PC-9 (cell line): ENCODE measurements around the gene TRIM26. TPM values are rescaled to one million over a fixed set of nuclear protein-coding genes. Genes with fewer than 3 reads are reported as not detected.
A peak's percentile ranks its signal among the peaks of the same experiment; 100 is the strongest.

Experiments used
- BruUV-seq: library from RNA; stranded (reverse); fragments of 400-500 nt; replicated peaks from 2 replicates; lab custom pipeline; 2021; lab: Mats Ljungman, UMichigan
- CTCF ChIA-PET: fragments of 300-600 bp; sonication (Branson Sonifier 250); formaldehyde crosslinking; loops from one replicate; lab custom pipeline; 2022; ENCODE audit warnings: antibody characterized with exemption; lab: Charles Lee
- POLR2A ChIA-PET: fragments of 300-600 bp; sonication (Branson Sonifier 250); formaldehyde crosslinking; loops from one replicate; lab custom pipeline; 2022; ENCODE audit warnings: antibody characterized with exemption; ENCODE audit not compliant: unreplicated experiment; lab: Charles Lee
- DNase-seq, 2 experiments: peaks; one replicate each; pipeline versions ENCODE4 v3.0.0 to v3.0.0-alpha.2; 2015 to 2022; ENCODE audit warnings: mixed read lengths in 1 of 2
- H2AFZ ChIP-seq: fragments of 200-600 bp; sonication (generic); 2 replicates; pipeline ENCODE4 v1.8.1; 2017; ENCODE audit warnings: antibody characterized with exemption
- H3F3A ChIP-seq: fragments of 200-600 bp; sonication (generic); 2 replicates; pipeline ENCODE4 v1.8.1; 2017; ENCODE audit warnings: antibody characterized with exemption, mild to moderate bottlenecking, low read depth; ENCODE audit not compliant: insufficient read depth
- H3K27ac ChIP-seq: fragments of 200-600 bp; sonication (generic); 2 replicates; pipeline ENCODE4 v1.6.1; 2016; ENCODE audit warnings: mixed run types
- H3K27me3 ChIP-seq: fragments of 200-600 bp; sonication (generic); 2 replicates; pipeline ENCODE4 v1.6.1; 2016; ENCODE audit warnings: low read depth, mixed run types; ENCODE audit not compliant: insufficient read depth
- H3K36me3 ChIP-seq: fragments of 200-600 bp; sonication (generic); 2 replicates; pipeline ENCODE4 v1.6.1; 2016; ENCODE audit warnings: low read depth, mixed run types
- H3K4me1 ChIP-seq: fragments of 200-600 bp; sonication (generic); replicated peaks from 2 replicates; pipeline ENCODE4 v1.6.1; 2016; ENCODE audit warnings: mixed run types; ENCODE audit not compliant: insufficient read depth
- H3K4me2 ChIP-seq: fragments of 200-600 bp; sonication (generic); 2 replicates; pipeline ENCODE4 v1.6.1; 2017; ENCODE audit warnings: mixed run types
- H3K4me3 ChIP-seq: fragments of 200-600 bp; sonication (generic); 2 replicates; pipeline ENCODE4 v1.6.1; 2016; ENCODE audit warnings: mixed run types
- H3K79me2 ChIP-seq: fragments of 200-600 bp; sonication (generic); 2 replicates; pipeline ENCODE4 v1.6.1; 2017; ENCODE audit warnings: low read depth, mixed run types
- H3K9me2 ChIP-seq: fragments of 200-600 bp; sonication (generic); 2 replicates; pipeline ENCODE4 v1.8.1; 2017; ENCODE audit warnings: mild to moderate bottlenecking; ENCODE audit not compliant: insufficient read depth
- H3K9me3 ChIP-seq: fragments of 200-600 bp; sonication (generic); 2 replicates; pipeline ENCODE4 v1.8.1; 2016; ENCODE audit warnings: low read depth; ENCODE audit not compliant: insufficient read depth
- H4K20me1 ChIP-seq: fragments of 200-600 bp; sonication (generic); 2 replicates; pipeline ENCODE4 v1.8.1; 2017; ENCODE audit not compliant: insufficient read depth
- EZH2 ChIP-seq: fragments of 200-600 bp; sonication (generic); IDR thresholded peaks from 2 replicates; pipeline ENCODE4 v1.8.0; 2017; ENCODE audit warnings: antibody characterized with exemption, low read depth
- intact Hi-C: fragments of 100-400 bp; cut with micrococcal nuclease; formaldehyde crosslinking; loops from one replicate; pipeline ENCODE4 v1.10.0; 2022; ENCODE audit not compliant: unreplicated experiment
- total RNA-seq: library from RNA; stranded (reverse); gene quantifications from 2 replicates; pipeline ENCODE4 v1.2.3, GENCODE V29; 2021
- TF ChIP-seq, protein P1 (sequence below): fragments of 200-600 bp; sonication (generic); conservative IDR thresholded peaks from 2 replicates; pipeline ENCODE4 v1.6.1; 2017; ENCODE audit warnings: mixed run types, antibody characterized with exemption, mild to moderate bottlenecking, moderate library complexity

The TRIM26 gene
- total RNA-seq, 1 experiment from 2014 or later, result 53.9 TPM

DNA sequence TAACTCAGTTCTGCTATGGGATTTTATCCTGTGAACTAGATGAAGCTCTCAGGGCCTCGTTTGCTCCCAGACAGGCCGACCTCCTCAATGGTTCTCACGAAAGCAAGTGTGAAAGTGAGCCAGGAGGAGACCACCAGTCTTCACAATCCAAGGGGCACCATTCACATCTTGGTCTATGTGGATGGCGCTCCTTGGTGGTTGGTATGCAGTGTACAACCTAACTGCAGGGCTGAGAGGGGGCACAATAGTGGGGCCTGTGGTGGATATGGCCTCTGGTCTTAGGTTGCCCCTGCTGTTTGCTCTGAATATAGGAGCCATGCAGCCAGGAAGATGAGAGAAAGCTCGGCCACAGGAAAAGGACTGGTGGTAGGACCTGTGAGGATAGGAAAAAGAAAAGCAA lies 24.7 kb downstream of the TRIM26 start:
- no peak overlapping the region for H3K27ac ChIP-seq
- H3K27me3 ChIP-seq, result no peaks in the 10 kb centered on the region
- no peaks in the 10 kb centered on the region for H3K9me3 ChIP-seq
- ChIA-PET POLR2A (no interaction called here), CTCF (no interaction called here)
- peaks cover 17% of the 10 kb centered on the region; the same call in 1 of the 2 replicates for H3K36me3 ChIP-seq
- H4K20me1 ChIP-seq, result no peaks in the 10 kb centered on the region
- no peaks in the 10 kb centered on the region for H3K4me1 ChIP-seq
- DNase-seq, result no peak
- no TSS peak for BruUV-seq
- H3K4me3 ChIP-seq, result no peak overlapping the region
- H2AFZ ChIP-seq, result no peak overlapping the region
- TF ChIP-seq EZH2, result no peak
- TF ChIP-seq, protein P1, sequence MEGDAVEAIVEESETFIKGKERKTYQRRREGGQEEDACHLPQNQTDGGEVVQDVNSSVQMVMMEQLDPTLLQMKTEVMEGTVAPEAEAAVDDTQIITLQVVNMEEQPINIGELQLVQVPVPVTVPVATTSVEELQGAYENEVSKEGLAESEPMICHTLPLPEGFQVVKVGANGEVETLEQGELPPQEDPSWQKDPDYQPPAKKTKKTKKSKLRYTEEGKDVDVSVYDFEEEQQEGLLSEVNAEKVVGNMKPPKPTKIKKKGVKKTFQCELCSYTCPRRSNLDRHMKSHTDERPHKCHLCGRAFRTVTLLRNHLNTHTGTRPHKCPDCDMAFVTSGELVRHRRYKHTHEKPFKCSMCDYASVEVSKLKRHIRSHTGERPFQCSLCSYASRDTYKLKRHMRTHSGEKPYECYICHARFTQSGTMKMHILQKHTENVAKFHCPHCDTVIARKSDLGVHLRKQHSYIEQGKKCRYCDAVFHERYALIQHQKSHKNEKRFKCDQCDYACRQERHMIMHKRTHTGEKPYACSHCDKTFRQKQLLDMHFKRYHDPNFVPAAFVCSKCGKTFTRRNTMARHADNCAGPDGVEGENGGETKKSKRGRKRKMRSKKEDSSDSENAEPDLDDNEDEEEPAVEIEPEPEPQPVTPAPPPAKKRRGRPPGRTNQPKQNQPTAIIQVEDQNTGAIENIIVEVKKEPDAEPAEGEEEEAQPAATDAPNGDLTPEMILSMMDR, result no peak
- no peaks in the 10 kb centered on the region for H3K79me2 ChIP-seq
- H3K4me2 ChIP-seq, result no peak overlapping the region
- intact Hi-C loops, result no loop called here
- peaks cover 5% of the 10 kb centered on the region; the same call in 1 of the 2 replicates for H3F3A ChIP-seq
- no peaks in the 10 kb centered on the region for H3K9me2 ChIP-seq

DNA sequence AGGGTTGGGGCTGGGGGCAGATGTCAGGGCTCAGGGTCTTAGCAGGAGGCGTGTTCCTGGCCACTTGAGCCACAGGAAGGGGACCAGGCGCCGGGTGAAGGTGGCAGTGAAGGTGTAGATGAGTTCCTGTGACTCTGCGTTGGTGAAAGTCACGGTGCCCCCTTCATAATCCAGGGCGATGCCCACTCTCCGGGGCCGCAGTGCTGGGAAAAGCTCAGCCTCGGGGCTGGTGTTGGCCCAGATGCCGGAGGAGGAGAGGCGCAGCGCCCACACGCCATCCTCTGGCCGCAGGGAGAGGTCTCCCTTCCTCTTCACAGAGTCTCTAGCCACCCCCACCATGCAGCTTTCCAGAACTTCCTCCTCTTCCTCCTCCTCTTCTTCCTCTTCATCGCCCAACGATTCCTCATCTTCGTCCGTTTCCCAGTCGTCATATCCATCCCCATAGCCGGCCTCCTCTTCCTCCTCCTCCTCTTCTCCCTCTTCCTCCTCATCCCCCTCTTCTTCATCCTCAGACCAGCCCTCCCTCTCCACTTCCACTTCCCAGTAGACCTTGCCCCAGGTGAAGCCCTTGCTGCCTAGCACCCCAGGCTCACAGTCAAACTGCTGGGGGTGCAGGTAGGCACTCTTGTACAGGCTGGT lies 27.2 kb downstream of the TRIM26 start:
- CTCF ChIA-PET, result no interaction called here
- Histone ChIP-seq H4K20me1 (no peaks in the 10 kb centered on the region), H3K9me2 (no peaks in the 10 kb centered on the region), H3K9me3 (no peaks in the 10 kb centered on the region; the same call in 1 of the 2 replicates), H3K36me3 (peaks cover 16% of the 10 kb centered on the region; the same call in 1 of the 2 replicates), H3K27ac (no peak overlapping the region), H3F3A (peaks cover 5% of the 10 kb centered on the region; the same call in 1 of the 2 replicates), H3K79me2 (no peaks in the 10 kb centered on the region), H3K4me2 (no peak overlapping the region), H2AFZ (no peak overlapping the region), H3K27me3 (no peaks in the 10 kb centered on the region), H3K4me3 (no peak overlapping the region), H3K4me1 (no peaks in the 10 kb centered on the region)
- BruUV-seq, result TSS peak; percentile 19
- intact Hi-C loops, result no loop called here
- TF ChIP-seq EZH2, result no peak
- TF ChIP-seq, protein P1, result no peak
- DNase-seq, result no peak
- POLR2A ChIA-PET, result no interaction called here

DNA sequence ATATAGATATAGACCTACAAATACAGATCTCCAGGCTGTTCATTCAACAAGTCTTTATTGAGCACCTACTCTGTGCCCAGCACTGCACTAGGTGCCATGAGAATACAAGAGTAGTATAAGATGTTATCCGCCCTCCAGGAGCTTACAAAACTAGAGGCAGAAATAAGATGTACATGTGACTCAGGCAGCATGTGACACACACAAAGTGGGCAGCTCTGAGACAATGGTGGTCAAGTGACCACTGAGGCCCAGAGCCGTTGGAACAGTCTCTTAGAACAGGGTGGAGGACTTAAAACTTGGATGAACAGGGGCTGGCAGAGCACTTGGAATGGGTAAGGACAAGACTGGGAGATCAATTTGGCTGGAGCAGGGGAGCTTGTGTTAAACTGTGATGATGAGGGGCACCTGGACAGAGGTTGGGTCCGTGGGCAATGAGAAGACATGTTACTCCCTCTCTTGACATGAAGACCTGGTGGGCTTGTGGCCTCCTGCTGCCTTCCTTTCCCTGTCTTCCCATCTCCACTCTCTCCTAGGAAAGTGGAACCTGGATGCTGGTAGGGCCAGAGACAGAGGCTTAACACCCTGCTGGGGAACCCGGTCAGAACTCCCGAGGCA lies 28.7 kb downstream of the TRIM26 start:
- H3K4me2 ChIP-seq, result no peak overlapping the region
- ChIA-PET CTCF (no interaction called here), POLR2A (no interaction called here)
- no TSS peak for BruUV-seq
- peaks cover 5% of the 10 kb centered on the region; the same call in 1 of the 2 replicates for H3F3A ChIP-seq
- H2AFZ ChIP-seq, result no peak overlapping the region
- H3K27ac ChIP-seq, result no peak overlapping the region
- 0 out of 2 replicates have a peak, but pooled peaks cover under 1% of the 10 kb centered on the region for H3K27me3 ChIP-seq
- H3K79me2 ChIP-seq, result no peaks in the 10 kb centered on the region
- no peaks in the 10 kb centered on the region; the same call in 1 of the 2 replicates for H3K9me3 ChIP-seq
- H3K9me2 ChIP-seq, result no peaks in the 10 kb centered on the region
- no peaks in the 10 kb centered on the region for H4K20me1 ChIP-seq
- H3K4me3 ChIP-seq, result no peak overlapping the region
- DNase-seq, result no peak
- H3K36me3 ChIP-seq, result 0 out of 2 replicates have a peak, but pooled peaks cover 10% of the 10 kb centered on the region
- H3K4me1 ChIP-seq, result no peaks in the 10 kb centered on the region
- intact Hi-C loops, result no loop called here
- TF ChIP-seq EZH2, result no peak
